GM21619 (cell line): ENCODE measurements around the gene HLA-DMA.
A peak's percentile ranks its signal among the peaks of the same experiment; 100 is the strongest.
"Not testable (repeated sequence)": the region's sequence is repeated elsewhere in the genome, so short reads cannot be mapped to it uniquely, and the experiment has no call there.

Experiments
- ATAC-seq: cut with Tn5 transposase; IDR thresholded peaks from one replicate; pipeline ENCODE4 v1.9.1; 2021; ENCODE audit not compliant: unreplicated experiment

The HLA-DMA gene

GRCh38 chr6:32954986-32955802 lies 2.3 kb upstream of the HLA-DMA start:
- no peak for ATAC-seq

GRCh38 chr6:32954267-32954666 lies 1.4 kb upstream of the HLA-DMA start:
- ATAC-seq, result no peak

GRCh38 chr6:32953775-32954174 lies 878 bp upstream of the HLA-DMA start:
- no peak for ATAC-seq

- ATAC-seq, result no peak
These were observed 2.4 kb downstream of the HLA-DMA start for GRCh38 chr6:32950449-32950848.

- no peak for ATAC-seq
These were observed 2.9 kb downstream of the HLA-DMA start for GRCh38 chr6:32950010-32950409.

GRCh38 chr6:32949113-32949512 lies 3.8 kb downstream of the HLA-DMA start:
- no peak for ATAC-seq

- no peak for ATAC-seq
These were observed 5.1 kb downstream of the HLA-DMA start for GRCh38 chr6:32947552-32948465.

- no peak for ATAC-seq
These were observed 6.0 kb downstream of the HLA-DMA start for GRCh38 chr6:32946893-32947292.

- no peak for ATAC-seq
These were observed 6.9 kb downstream of the HLA-DMA start for GRCh38 chr6:32945953-32946352.

GRCh38 chr6:32945108-32945760 lies 7.7 kb downstream of the HLA-DMA start:
- no peak for ATAC-seq

- ATAC-seq, result peak; percentile 37
These were observed 8.8 kb downstream of the HLA-DMA start for GRCh38 chr6:32943864-32944649.

- not testable (repeated sequence) for ATAC-seq
These were observed 10.3 kb downstream of the HLA-DMA start for GRCh38 chr6:32942555-32943123.

GRCh38 chr6:32941214-32941768 lies 11.6 kb downstream of the HLA-DMA start:
- ATAC-seq, result peak; percentile 52

GRCh38 chr6:32940656-32941213 lies 12.2 kb downstream of the HLA-DMA start, which contains the start of gene HLA-DMB:
Gene HLA-DMB (minus strand): TSS chr6:32941028. CDS start chr6:32940807, 221 bp downstream.
- ATAC-seq, result peak; percentile 46

- ATAC-seq, result no peak
These were observed 14.4 kb downstream of the HLA-DMA start for GRCh38 chr6:32938494-32938893.

GRCh38 chr6:32937230-32937633 lies 15.7 kb downstream of the HLA-DMA start:
- no peak for ATAC-seq

- no peak for ATAC-seq
These were observed 16.4 kb downstream of the HLA-DMA start for GRCh38 chr6:32936239-32937152.

- ATAC-seq, result no peak
These were observed 17.2 kb downstream of the HLA-DMA start for GRCh38 chr6:32935551-32936238.
